ENCODE measurements around the gene TRAP1.

- TF ChIP-seq CTCF (IDR thresholded peaks at IDR 0.05 in 2 of 3, conservative IDR thresholded peaks at IDR 0.05 in 1 of 3; ENCODE audit: borderline replicate concordance in 1 of 3, insufficient read depth in 1 of 3, low read depth in 2 of 3, low read length in 2 of 3) (no peak), ZNF274 (IDR thresholded peaks at IDR 0.05; ENCODE audit: low read depth, low read length) (no peak), MAX (IDR thresholded peaks at IDR 0.05) (no peak), POLR2A (IDR thresholded peaks at IDR 0.05; ENCODE audit: borderline replicate concordance, extremely low read depth, insufficient read depth, insufficient read length) (no peak), SP1 (IDR thresholded peaks at IDR 0.05; ENCODE audit: low read depth) (no peak), EGR1 (IDR thresholded peaks at IDR 0.05; ENCODE audit: low read depth) (no peak), EZH2 (IDR thresholded peaks at IDR 0.05) (no peak), POLR2AphosphoS5 (IDR thresholded peaks at IDR 0.05; ENCODE audit: low read depth, low read length) (no peak), JUND (IDR thresholded peaks at IDR 0.05) (no peak), RAD21 (IDR thresholded peaks at IDR 0.05; ENCODE audit: low read depth) (no peak), REST (IDR thresholded peaks at IDR 0.05; ENCODE audit: low read depth) (no peak)
These were observed 3.1 kb upstream of the TRAP1 start for GRCh38 chr16:3720418-3720817.
